ENCODE data around the gene CHRND.
A peak's percentile ranks its signal among the peaks of the same experiment; 100 is the strongest.

CHRND gene

DNA sequence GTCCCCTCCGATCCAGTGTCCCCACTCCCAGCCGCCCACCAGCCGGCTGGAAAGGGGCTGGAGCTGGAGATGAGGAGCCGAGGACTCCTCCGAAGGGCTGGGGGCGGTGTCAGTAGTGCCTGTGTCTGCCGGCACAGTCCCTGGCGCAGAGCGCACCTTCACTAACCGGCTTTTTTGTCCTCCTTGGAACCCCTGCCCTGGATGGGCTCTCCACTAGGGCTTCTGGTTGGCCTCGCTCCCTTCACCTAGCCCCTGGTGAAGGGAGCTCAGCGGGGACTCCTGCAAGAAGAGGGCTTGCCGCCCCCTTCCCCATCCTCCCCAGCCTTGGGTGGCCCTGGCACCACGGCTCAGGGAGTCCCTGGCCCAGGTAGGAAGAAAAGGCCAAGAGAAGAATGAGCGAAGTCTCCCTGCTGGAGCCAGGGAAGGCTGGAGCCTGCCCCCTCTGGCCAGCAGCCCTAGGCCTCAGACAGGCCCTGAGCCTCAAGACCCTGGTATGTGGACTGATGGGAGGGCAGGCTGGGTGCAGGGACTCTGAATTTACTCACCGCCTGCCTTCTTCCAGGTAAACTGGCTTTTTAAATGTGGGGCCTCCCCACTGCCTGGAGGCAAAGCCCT lies 37.8 kb upstream of the CHRND start:
- no peak for DNase-seq

DNA sequence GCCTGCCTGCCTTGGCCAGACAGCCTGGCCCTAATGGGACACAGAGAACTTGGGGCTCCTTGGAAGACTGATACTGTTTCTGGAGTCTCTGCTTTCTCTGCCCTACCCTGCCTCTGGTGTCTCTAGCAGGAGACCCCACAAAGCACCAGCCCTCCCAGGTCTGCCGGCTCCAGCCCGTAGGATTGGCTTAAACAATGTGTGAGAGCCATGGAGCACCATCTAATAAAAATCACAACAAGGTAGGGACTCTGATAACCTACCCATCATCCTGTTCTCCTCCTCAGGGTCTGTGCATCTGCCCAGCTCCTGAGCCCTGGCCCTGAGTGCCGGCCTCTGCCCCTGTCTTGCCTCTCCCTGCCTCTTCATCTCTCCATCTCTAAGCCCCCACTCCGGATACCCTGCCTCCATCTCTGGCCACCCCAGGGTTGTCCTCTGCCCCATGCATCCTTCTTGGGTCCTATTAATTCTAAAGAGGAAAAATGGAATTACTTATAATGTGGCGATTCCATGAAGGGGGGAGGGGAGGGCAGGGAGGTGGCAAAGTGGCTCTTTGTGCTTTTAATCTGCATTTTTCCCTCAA lies 37.1 kb upstream of the CHRND start:
- DNase-seq = no peak

DNA sequence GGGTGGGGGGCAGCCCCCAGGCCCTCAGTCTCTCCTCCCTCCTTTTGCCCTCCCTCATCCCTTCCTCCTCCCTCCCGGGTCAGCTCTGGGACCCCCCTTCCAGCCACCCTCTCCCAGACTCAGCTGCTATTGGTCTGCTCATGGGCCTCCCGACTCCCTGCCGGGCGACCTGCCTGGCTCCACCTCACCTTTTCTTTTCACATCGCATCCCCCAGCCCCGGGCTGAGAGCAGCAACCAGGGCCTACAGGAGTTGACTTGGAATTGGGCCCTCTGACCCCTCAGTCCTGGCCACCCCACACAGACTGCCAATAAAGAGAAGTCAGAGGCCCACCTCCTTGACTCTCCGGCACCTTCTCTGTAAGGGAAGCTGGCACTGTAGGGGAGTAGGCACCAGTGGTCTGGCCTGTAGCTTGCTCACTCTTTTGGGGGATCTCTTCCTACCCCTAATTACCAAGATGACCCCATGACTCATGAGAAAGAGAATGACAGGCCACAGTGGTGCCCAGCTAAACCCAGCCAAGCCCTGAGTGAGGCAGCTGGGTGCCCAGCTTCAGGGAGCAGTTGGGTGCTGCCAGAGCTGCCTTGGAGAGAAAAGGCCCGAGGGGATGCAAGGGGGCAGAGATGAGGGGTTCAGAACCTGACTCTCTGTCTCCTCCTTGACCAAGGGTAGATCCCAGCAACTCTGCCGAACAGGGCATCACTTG lies 36.3 kb upstream of the CHRND start:
- DNase-seq = no peak

DNA sequence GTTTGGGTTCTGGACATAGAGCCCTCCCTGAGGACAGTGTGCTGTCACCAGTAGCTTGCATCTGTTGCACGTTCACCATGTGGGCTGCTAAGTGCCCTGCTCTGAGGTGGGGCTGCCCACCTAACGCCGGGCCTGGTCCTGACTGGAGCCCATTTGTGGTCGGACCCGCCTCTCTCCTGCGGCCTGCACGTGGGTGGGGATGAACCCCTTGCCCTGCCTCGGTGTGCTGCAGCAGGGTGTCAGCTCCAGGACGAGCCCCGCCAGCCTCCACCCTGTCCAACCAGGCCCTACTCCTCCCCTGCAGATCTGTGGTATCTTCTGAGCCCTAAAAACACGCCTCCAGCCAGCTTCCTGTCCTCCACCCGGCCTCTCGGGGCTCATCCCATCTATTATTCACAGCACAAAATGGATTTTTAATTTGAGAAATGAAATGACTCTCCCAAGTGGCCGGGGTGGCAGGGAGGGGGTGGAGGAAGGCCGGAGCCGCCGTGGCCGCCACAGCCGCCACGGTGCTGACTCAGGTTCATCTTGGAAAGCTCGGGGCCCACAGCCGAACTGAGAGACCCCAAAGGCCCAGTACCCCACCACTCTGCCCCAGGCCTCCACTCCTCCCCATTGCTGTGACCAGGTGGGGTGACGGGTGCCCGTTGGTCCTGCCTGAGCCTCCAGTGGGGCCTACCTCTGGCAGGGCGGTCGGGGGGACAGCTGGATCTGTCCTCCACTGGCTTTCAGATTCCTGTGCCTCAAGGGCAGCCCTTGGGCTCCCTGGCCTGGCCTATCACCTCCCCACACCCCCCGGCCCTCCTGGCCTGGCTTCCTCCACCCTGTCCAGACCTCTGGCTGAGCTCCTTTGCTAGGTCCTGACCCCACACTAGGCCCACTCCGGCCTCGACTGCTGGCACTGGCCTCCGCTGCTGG lies 35.5 kb upstream of the CHRND start:
- no peak for DNase-seq

DNA sequence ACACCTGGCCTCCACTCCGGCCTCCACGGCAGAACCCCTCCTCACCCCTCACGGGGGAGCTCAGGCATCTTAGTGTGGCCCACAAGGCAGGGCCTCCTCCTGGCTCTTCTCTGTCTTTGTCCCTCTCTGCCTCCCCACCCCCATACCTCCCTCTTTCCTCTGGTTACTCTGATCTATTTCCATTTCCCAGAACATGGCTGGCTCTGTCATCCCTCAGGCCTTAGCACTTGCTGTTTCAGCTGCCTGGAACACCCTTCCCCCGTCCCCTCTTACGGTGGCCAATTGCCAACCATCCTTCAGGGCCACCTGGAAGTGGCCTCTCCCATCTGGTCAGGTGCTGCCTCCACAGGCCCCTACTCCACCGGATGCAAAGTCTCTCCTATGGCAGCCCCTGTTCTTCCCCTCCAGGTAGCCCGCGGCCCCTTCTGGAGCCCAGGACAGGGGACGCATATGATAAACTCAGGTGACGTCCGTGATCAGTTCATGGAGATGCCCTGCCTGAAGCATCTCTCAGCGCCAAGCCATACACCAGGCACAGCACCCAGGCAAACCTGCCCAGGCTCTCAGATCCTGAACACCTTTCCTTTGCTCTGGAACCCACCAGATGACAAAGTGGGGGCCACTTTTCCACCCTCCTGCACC lies 34.7 kb upstream of the CHRND start:
- DNase-seq = no peak

DNA sequence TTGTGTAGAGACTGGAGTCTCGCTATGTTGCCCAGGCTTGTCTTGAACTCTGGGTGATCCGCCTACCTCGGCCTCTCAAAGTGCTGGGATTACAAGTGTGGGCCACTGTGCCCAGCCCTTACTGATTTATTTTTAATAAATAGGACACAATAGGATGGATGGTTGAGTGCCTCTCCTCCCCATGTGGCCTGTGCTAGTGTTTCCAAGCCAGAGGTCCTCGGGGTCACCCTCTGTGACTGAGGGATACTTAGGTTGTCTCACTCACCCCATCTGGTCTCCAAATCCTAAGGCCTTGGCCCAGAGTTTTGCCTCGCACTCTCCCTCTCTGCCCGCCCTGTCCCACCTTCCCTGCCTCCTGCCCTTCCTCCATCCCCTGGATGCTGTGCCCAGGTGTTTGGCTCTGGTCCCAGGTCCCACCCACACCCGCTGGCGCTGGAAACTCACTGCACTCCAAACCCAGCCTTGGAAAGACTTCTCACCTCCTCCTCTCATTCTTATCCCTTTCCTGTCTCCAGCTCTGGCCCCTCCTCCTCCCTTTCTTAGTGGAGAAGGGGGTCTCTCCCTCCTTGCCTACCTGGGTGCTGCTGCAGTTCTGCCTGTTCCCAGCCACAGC lies 33.6 kb upstream of the CHRND start:
- no peak for DNase-seq

DNA sequence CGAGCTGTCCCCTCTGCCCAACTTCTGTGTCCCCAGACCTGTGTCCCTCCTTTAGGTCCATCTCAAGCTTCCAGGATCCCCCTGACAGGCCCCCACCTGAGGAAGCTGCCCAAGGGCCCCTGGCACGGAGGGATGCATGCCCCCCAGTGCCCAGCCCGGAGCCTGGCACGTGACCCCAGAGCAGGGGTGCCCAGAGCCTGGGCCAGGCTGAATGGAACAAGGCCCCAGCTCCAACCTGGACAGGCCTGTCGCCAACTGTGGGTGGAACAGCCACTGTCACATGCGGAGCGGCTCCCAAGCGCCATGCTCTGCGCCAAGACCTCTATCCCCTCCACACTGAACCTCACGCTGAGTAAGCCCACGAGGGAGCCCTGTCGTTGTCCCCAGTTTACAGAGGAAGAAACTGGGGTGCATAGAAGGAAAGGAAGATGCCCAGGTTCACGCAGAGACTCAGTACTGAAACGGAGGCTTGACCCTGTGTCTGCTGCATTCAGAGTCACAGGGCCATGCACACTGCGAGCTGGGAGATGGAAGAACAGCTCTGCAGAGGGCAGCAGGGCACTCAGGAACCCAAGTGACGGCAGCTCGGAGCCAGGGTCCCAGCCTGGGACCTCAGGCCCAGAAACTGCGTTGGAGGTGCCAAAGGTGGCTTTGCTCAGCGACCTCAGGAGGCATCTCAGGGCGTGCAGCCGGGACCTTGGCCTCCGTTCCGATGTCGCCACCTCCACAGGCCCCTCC lies 32.8 kb upstream of the CHRND start:
- DNase-seq = no peak

DNA sequence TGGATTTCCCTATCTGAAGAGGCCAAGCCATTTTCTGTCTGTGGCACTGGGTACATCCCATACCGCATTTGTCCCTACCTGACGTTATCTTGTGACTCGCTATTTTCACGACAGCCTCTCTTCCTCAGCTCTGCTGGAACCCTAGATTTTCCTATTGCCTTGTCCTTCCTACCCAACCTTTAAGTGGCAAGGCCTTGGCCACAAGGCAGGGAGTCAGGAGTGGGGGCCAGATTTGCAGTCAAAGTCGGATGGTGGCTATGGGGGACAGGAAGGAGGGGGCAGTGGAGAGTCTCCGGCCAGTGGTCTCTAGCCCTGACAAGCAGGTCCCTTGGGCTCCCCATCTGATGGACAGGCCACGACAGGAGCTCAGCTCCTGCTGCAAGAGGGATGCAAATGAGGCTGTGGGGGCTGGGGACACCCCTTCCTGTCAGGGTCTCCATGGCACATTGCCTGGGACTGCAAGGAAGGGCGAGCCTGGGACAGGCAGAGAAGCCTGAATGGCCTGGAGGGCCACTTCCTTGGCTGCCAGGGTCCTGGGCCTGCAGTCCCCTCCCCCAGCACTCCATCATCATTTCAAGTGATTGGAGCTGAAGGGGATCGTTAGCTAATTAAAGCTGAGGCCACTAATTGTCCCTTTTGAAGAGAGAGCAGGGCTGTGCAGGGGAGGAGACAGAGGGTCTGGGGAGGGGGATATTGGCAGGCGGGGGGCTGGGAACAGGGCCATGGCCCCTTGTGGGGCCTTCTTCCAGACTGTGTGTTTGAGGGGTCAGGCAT lies 32.1 kb upstream of the CHRND start:
- no peak for DNase-seq

DNA sequence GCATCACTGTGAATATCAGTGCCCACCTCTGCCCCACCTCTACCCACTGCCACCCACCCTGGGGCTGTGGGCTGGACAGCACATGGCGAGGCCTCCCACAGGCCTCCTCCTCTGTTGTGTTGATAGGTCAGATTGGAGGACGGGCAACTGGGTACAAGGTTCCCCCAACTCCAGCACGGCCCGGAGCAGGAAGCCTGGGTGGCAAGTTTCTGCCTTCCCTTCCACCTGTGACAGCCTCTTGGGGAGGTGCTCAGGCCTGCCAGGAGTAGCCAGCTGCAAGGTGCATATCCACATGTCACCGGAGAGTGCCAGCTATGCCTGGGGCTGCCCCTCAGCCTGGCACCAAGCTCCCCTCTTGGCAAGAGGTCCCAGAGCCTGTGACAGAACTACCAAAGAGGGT lies 31.4 kb upstream of the CHRND start:
- DNase-seq = no peak

DNA sequence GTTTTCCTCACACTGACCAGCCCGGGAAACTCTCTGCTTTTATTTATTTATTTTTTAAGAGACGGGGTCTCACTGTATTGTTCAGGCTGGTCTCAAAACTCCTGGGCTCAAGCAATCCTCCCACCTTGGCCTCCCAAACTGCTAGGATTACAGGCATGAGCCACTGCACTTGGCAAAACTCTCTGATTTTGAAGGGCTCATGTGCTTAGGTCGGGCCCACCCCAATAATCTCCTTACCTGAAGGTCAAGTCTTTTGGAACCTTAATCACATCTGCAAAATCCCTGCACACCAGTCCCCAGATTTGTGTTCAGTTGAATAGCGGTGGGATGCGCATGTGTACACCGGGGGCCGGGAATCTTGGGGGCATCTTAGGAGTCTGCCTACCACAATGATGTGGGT lies 30.7 kb upstream of the CHRND start:
- no peak for DNase-seq

DNA sequence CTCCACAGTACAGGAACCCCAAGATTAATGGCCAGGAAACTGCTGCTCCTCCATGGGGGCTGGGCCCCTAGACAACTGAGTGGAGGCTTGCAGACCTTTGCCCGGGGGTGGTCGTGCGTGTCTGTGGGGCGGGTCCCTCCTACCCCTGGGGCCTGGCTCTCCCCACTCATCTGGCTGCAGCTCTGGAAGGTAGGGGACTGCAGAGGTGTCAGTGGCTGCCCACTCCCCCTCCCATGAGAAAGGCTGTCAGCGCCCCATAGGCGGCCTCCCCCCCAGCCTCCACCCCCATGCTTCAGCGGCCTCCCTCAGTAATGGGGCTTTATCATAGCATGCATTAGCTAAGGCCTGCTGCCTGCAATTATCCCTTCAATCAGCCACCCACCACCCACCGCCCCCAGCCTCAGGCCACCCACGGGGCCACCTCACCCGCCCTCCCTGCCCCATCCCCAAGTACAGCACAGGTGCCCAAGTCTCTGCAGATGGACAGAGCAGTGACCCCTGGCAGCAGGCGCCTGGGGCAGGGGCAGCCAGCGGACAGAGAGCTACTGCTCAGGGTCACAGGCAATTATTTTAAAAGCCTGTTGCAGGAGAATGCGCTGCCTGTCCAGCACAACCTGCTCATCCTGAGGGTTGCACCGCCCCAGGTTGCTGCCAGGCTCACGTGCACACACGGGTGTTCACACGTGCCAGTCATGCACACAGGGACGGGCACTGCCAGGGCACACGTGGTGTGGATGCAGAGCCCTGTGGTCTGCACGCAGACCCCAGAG lies 29.3 kb upstream of the CHRND start:
- no peak for DNase-seq

DNA sequence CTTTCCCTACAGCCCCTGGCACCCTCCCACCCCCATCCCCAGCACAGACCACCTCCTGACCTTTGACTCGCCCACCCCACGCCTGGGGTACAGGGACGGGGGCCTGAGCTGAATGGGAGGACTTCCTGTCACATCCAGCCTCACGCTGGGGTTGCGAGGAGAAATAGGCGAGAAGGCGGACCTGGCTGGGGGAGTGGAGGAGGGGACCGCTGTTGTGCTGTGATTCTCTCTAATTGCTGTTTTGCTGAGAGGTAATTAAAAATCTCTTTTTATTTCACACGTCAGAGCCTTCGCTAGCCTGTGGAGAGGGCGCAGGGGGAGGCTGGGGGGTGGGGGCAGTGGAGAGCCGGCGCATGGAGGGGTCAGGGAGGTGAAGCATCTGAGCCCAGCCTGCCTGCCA lies 28.6 kb upstream of the CHRND start:
- DNase-seq = no peak

DNA sequence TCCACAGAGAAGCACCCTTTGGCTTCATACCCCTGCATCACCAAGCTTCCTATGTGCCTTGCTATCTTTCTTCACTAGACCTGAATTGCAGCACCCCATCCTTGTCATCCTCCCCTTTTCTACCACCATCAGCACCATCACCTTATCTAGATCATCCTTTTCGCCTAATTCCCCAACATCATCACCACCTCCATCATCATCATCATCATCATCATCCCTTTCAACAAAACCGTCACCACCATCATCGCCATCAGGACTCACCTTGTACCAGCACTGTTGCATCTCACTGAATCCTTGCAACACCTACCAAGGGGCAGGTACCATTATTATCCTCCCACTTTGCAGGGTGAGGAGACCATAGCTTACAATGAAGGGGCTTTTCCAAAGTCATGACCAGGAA lies 27.5 kb upstream of the CHRND start:
- DNase-seq = no peak

DNA sequence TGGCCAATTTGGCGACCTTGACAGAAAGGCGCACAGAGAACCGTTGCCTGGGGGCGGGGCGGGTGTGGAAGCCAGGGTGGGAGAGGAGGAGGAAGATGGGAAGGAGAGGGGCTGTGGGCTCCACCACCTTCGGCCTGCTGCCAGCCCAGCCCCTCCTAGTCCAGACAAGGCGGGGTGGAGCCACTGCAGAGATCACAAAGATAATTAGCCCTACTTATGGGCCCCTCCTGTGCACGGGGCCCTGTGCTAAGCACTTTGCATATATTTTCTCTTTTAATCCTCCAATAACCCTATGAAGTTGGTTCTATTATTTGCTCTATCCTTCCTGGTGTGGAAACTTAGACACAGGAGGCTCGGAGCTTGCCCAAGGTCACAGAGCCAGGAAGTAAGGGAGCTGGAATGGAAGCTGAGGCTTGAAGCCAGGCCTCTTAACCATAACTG lies 24.6 kb upstream of the CHRND start:
- no peak for DNase-seq

DNA sequence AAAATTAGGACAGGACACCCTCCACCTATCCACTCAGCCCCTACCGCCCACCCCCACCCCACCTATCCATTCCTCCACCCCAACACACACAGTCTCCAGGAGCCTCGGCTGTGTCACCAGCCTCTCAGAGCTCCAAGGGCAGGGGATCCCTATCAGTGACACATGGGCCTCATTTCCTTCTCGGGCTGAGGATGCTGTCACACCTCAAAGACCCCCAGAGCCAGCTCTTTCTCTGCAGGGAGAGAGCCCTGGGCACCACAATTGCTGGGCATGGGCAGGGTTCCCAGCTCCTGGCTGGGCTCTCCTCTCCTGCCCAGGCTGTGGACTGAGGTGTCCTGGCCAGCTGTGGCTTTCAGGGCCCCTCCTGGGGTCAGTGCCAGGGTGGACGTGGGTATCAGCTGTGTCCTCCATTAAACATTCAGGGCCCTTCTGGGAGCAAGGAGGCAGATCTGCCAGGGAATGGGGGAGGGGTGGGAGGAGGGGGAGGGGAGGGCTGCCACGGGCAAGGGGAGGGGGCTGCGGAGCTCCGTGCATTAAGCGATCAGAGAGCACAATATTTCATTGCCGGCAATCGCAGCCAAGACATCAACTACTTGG lies 24.1 kb upstream of the CHRND start:
- DNase-seq = no peak

DNA sequence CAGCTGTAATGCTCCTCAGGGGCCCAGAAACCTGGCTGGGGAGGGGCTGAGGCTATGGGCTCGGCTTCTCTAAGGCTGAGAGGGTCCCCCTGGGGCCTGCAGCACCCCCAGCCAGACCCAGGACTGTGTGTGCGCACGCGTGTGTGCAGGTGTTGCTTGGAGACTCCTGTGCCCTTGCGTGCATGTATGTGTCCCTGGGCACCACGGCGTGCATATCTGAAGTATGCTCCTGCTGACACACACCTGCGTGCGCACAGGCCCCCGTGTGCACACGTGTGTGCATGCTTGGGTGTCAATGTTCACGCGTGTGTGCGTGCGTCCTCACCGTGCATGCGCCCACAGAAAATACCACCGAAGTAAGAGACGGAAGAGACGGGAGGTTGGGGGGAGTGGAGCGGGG lies 23.4 kb upstream of the CHRND start:
- DNase-seq = no peak

DNA sequence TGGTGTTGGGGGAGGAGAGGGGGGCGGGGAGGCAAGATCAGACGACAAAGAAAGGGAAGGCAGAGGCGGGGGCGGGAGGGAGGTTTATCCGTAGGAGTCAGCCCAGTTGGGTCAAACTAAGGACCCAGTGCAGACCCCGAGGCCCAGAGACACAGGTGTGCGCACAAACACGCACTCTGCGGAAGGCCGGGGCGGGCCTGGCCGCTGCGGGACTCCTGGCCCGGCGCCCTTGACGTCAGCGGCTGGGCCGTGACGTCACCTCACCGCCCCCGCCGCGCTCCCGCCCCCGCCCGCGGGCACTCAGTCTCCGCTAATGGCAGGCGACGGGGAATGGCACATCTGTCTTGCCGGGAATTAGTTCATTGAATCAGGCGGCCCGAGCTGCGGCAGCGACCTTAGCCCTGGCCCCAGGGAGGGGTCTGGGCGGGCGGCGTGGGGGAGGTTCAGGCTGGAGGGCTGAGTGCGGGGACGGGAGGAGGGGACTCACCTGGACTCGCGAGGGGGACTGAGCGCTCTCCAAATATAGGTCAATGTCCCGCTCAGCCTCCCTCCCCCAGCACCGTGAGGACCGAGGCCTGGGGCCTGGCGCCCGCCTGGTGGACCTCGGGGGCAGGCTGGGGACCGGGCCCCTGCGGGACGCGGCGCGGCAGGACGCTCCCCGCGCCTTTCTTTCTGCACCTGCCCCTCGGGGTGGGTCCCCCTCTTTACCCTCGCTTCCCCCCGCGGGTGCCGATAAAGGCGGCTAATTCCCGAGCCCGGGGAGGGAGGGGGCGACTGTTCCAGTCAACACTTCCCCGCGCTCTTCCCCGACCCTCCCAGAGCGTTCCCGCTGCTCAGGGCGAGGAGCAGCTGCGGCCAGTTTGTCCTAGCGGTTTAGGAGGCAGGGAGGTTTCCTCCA lies 22.8 kb upstream of the CHRND start:
- peak; percentile 31 for DNase-seq

DNA sequence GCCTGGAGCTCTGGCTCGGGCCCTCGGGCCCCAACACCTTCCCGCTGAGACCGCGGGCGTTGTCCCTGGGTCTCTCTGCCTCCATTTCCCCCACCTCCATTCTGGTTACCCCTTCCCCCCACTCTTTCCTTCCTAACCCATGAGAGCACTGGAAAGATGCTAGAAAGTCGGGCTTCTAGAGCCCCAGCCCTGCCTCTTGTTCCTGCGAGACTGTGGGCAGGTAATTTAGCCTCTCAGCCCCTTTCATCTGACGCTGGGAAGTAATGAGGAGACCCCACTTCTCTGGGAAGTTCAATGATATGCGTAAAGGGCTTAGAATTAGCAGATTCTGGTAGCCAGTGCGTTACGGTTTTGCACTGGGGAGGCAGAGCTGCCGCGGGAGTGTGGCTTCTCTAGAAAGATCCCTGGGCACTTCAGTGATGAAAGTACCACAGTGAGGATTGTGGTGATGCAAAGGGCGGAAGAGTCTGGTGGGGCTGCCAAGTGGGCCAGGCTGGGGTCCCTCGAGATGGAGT lies 22.1 kb upstream of the CHRND start:
- no peak for DNase-seq

All from stimulated activated CD4-positive, alpha-beta T cell treated with anti-CD3 and anti-CD28 coated beads, Interleukin-12 subunit alpha, Interleukin-12 subunit beta, amount 100 ng/mL, for 4 hours (primary cell).